ENCODE data around the gene VPS54.

DNA sequence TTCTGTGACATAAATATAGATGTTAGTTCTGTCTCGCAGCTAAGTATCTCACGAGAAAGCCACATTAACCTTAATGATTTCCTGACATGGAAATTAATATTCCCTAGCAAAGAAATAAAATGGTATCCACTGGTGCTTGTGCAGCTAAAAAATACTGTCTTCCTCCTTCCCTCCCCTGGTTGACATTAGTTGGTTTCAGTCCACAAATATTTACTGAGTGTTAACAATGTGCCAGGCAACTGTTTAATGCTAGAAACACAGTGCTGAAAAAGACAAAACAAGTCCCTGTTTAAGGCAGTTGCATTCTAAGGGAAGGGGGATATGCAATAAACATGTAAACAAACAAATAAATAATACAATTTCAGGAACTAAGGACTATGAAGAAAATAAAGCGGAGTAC lies 44.2 kb upstream of the VPS54 start:
- TF ChIP-seq JUND (IDR thresholded peaks at IDR 0.05) (no peak), MAX (IDR thresholded peaks at IDR 0.05) (no peak)
- TF ChIP-seq, protein P1, sequence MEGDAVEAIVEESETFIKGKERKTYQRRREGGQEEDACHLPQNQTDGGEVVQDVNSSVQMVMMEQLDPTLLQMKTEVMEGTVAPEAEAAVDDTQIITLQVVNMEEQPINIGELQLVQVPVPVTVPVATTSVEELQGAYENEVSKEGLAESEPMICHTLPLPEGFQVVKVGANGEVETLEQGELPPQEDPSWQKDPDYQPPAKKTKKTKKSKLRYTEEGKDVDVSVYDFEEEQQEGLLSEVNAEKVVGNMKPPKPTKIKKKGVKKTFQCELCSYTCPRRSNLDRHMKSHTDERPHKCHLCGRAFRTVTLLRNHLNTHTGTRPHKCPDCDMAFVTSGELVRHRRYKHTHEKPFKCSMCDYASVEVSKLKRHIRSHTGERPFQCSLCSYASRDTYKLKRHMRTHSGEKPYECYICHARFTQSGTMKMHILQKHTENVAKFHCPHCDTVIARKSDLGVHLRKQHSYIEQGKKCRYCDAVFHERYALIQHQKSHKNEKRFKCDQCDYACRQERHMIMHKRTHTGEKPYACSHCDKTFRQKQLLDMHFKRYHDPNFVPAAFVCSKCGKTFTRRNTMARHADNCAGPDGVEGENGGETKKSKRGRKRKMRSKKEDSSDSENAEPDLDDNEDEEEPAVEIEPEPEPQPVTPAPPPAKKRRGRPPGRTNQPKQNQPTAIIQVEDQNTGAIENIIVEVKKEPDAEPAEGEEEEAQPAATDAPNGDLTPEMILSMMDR (IDR thresholded peaks at IDR 0.05 in 2 of 3, conservative IDR thresholded peaks at IDR 0.05 in 1 of 3; ENCODE audit: borderline replicate concordance in 1 of 3, insufficient read depth in 1 of 3, low read depth in 2 of 3, low read length in 2 of 3): no peak
